GM19238 (cell line): ENCODE results near the gene CD34.

Experiments
- DNase-seq: peaks from one replicate; pipeline ENCODE4 v3.0.0; 2011; ENCODE audit warnings: low spot score; ENCODE audit not compliant: insufficient read length

Gene CD34

DNA sequence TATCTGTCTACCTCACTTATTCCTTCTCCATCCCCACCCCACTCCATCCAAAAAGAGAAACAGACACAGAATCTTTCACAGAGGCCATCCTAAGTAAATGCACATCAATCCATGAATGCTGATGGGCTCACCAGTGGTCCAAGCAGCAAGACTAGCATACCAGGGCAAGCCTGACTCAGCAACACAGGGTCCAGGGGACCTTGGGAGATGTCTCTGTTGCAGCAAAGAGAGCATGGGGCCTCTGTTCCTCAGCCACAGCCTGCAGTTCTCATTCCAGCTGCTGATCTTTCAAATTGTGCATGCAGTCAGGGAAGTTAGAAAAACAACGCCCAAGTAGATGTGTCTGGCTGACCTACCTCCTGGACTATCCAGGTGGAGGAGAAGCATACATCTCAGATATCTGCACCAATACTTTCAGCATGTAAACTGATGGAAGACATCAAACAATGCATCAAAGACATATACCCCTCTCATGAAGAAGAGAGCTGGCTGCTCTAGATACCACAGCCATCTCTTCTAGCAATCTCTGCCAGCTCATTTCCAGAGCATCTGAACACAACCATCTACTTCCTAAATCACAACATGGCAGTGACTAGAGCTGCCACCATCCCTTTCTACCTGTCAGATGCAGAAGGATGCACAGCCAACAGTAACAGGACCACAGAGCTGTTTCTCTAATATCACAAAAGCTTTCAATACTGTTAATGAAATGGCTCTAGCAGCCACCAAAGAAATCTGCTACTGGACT lies 54.5 kb downstream of the CD34 start:
- DNase-seq, result no peak

DNA sequence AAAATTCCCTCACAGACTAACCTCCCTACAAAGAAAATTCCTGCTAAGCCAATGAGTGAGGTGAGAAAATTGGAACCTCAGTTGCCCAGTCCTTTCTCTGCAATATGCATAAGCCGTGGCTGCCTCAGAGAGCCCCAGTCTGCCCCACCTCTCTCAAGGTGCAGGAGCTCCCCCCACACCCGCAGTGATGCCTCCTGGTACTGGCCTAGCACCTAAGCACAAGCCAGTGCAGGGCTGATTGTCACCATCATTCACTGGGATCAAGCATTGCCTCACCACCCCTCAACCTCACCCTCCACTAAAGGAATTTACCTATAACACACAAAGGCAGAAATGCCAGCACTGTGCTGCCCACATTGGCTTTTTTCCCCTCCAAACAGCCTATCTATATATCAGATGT lies 56.9 kb downstream of the CD34 start:
- DNase-seq, result no peak

DNA sequence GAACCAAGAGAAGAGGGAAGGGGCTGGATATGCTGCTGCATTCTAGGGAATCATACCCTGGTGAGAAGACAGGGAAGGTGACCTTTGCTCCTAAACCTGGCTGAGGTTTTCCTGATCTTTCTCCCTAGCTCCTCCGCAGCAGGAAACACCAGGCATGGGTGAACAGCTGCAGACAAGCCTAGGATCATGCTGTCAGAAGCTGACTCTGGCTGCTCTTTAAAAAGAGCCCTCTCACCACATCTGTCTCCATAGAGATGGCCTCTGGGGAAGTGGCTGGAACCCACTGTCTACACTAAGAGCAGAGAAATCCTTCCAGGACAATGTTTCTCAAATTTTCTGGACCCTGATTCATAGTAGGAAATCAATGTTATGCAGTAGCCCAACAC lies 57.6 kb downstream of the CD34 start:
- DNase-seq, result no peak

GRCh38 chr1:207852576-207853371 lies 58.2 kb downstream of the CD34 start:
- no peak for DNase-seq

DNA sequence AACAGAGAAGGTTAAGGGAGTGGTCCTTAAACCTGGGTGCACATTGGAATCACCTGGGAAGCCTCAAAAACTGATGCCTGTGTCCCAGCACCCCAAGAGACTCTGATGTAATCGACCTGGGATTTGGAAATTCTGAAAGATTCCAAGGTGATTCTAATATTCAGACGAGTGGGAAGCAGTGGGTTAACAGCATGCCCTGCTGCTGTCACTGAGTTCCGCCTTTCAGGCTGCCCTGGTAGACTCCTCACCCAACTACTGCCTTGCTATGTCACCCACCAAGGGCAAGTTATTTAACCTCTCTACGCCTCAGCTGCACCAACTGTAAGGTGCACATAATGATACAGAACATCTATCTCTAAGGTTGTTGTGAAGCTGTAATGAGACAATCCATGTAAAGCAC lies 59.2 kb downstream of the CD34 start:
- no peak for DNase-seq

DNA sequence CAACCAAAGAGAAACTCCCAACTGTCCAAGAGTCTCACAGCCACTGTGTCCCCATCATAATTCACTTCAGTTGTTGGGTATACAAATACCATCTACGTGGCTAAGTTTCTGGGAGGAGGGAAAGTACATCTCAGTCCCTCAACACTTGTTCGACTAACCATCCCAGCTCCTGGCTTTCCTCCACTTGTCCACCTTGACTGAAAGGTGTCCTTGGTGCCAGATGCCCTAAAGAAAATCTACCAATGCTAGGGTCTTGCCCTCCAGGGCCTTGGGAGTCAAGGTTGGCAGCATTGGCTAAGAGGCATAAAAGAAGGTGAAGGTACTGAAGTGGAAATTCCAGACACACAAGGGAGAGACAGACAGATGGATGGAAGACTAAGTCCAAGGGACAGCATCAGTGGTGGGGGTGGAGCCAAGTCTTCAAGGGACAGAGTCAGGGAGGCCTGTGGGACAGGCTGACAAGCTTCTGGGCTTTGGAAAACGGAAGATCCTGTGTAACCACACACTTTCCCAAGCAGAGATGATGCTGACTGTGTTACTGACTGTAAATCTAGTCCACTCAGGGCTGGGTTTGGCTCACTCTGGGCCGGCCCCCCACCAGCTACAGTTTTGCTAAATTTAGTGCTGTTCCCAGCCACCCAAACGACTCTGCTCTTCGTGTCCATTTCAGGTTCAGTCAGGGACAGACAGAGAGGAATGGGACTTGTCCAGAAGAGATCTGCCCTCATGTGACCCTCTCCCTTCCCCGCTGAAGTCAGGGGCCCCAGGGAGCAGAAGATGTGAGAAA lies 60.1 kb downstream of the CD34 start:
- DNase-seq, result no peak

GRCh38 chr1:207849646-207850045 lies 61.3 kb downstream of the CD34 start:
- no peak for DNase-seq

- no peak for DNase-seq
These were observed 61.9 kb downstream of the CD34 start for GRCh38 chr1:207849016-207849415.

GRCh38 chr1:207848234-207848633 lies 62.7 kb downstream of the CD34 start:
- peak; percentile 23 for DNase-seq

- no peak for DNase-seq
These were observed 63.8 kb downstream of the CD34 start for GRCh38 chr1:207847116-207847515.

DNA sequence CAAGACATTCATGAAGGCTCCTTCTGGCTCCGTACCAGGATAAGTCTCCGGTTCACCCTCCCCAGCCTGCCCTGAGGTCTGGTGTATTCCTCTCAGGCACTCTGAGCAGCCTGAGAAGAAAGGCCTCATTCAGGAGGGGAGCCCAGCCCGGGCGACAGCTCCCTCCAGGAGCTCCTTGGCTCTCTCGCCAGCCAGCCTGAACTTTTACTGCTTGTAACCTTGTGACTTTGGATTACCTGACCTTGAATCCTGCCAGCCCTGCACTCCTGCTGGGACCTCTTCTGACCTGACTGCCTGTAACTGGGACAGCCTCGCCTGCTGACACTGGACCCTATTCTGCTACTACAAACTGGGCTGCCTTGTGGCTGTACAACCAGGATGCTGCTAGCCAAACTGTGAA lies 65.8 kb downstream of the CD34 start:
- DNase-seq, result no peak

DNA sequence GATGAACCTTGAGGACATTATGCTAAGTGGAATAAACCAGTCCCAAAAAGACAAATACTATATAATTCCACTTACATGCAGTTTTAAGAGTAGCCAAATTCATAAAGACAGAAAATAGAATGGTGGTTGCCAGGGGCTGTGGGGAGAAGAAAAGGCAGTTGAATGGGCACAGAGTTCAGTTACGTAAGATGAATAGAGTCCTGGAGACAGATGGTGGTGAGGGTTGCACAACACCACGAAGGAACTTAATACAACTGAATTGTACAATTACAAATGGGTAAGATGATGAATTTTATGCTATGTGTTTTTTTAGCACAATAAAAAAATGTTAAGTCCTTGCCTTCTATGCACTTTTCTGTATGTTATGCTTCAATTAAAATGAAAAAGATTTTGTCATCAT lies 66.6 kb downstream of the CD34 start:
- DNase-seq, result no peak

GRCh38 chr1:207842506-207842905 lies 68.4 kb downstream of the CD34 start:
- DNase-seq, result no peak

- no peak for DNase-seq
These were observed 69.0 kb downstream of the CD34 start for GRCh38 chr1:207841901-207842300.

DNA sequence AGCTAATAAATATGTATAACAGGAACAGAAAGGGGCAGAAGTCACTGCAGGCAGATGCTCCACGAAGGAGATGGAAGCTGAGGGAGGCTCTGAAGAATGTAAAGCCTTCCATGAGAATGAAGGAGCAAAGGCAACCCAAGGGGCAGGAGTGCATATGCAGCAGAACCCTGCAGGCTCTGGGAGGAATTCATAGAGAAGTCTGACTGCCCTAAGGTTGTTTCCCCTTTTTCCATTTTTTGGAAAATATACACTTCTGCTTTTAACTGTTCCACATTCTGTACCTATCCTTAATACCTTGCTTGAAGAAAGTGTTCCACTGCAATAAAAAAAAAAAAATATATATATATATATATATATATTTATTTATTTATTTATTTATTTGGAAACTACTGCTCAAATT lies 69.6 kb downstream of the CD34 start:
- no peak for DNase-seq

DNA sequence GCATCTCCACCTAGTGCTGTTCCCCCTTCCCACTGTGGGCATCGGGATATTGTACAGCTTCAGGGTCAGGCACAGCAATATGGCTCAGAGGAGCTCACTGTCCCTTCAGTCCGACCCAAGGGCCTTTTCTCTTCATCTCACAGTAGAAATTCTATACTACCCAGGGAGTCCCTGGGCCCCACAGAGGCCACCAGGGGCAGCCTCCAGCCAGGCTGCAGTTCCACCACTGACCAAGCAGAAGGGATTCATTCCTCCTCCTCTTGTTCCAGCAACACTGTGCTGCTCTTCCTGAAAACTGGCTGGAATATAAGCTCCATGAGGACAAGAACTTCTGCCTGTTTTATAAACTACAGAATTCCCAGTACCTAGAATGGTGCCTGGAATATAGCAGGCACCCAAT lies 70.5 kb downstream of the CD34 start:
- no peak for DNase-seq

DNA sequence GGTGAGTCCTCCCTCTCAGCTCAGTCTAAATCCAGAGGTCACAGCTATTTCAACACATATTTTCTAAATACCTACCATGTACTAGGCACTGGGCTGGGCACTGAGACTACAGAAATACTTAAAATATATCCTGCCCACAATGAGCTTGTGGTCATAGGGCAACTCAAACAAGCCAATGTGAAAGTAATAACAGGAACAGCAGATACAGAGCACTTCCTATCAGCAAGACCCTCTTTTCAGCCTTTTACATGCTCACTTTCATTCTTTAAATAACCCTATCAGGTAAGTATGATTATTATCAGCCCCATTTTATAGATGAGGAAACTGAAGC lies 71.9 kb downstream of the CD34 start:
- DNase-seq, result no peak

DNA sequence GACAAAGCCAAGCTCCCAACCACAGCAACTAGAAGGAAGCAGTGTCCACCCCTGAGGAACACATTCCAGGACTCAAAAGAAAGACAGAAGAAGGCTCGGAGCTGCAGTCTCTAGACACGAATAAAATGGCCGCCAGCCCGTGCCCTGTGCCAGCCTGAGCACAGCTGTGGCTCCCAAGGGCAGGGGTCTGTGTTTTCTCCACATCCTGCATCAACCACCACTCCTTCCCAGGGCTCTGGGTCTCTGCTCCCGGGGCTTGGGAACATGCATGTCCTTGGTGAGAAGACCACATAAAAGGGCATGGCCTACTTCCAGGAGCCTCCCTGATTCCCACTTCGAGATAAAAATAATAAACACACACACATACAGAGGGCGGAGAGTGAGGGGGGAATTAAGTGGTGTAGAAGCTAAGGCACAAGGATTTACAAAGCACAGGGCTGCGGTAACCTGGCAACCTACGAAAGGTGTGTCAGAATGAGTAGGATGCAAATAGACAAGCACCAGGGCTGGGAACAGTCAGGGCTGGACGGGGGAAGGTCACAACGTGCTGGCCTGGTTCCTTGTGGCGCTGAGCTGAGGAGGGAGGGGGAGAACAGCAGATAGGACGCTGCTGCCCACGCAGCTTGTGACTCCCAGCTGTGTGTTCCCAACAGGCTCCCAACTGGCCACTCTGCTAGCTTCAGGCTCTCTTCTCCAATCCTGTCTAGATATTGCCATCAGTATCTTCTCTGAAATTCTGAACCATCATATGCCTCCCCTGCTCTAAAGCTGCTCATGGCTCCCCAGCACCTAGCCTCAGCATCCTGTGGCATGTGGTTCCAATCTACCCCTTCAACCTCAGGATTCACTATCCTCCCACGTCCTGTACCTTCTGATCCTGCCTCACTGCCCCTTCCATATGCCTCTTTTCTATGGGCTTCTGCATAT lies 72.5 kb downstream of the CD34 start:
- no peak for DNase-seq

GRCh38 chr1:207837673-207838072 lies 73.3 kb downstream of the CD34 start:
- DNase-seq, result no peak

DNA sequence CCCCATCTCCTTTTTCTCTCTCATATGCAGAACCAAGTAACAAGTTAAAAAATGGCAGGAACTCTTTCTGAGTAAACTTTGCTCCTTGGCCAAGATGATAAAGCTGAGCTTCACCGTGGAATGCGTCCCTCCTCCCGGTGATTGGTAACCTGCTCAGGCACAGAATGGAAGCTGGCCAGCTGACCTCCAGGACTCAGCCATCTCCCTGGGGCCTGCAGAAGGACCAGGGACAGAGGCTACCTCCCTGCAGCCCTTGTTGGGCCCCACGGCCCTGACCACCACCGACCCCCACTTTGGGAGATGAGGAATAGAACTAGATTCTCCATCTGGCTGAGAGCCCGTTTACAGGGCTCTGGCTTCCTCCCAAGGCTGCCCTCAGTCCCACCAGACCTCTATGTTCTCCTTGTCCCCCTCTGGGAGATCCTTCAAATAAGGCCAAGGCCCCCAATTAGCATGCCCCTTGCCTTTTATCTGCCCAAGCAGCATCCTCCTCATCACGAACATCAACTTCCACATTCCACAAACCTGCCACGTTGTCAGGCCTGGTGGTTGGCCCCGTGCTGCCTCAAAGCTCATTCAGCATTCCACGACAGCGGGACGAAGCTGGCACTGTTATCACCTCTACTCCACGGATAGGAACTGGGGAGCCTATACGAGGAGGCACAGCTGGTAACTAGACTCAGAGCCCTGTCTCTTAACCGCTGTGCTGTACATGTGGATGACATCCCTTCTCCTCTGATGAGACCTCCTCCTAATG lies 74.2 kb downstream of the CD34 start:
- DNase-seq, result no peak

- DNase-seq, result no peak
These were observed 75.0 kb downstream of the CD34 start for GRCh38 chr1:207835958-207836357.
